Activated CD4-positive, alpha-beta T cell treated with anti-CD3 and anti-CD28 coated beads for 48 hours (primary cell): ENCODE results near the gene PIKFYVE.
"Not testable (repeated sequence)": the region's sequence is repeated elsewhere in the genome, so short reads cannot be mapped to it uniquely, and the experiment has no call there.

ENCODE experiments used
- DNase-seq: peaks from one replicate; pipeline ENCODE4 v3.0.0-alpha.2; 2020

PIKFYVE gene

GRCh38 chr2:208311321-208311720, 45.3 kb downstream of the PIKFYVE start:
- DNase-seq = no peak

- DNase-seq = no peak
Measured at GRCh38 chr2:208311954-208312353, 45.9 kb downstream of the PIKFYVE start.

- no peak for DNase-seq
Measured at GRCh38 chr2:208315081-208315788, 49.2 kb downstream of the PIKFYVE start.

- DNase-seq = no peak
Measured at GRCh38 chr2:208318127-208318526, 52.1 kb downstream of the PIKFYVE start.

- no peak for DNase-seq
Measured at GRCh38 chr2:208319391-208319790, 53.3 kb downstream of the PIKFYVE start.

GRCh38 chr2:208320686-208321085, 54.6 kb downstream of the PIKFYVE start:
- DNase-seq = no peak

- no peak for DNase-seq
Measured at GRCh38 chr2:208326016-208326415, 60.0 kb downstream of the PIKFYVE start.

GRCh38 chr2:208329485-208329884, 63.4 kb downstream of the PIKFYVE start:
- DNase-seq = no peak

- DNase-seq = no peak
Measured at GRCh38 chr2:208334230-208334629, 68.2 kb downstream of the PIKFYVE start.

- no peak for DNase-seq
Measured at GRCh38 chr2:208346756-208347155, 80.7 kb downstream of the PIKFYVE start.

- no peak for DNase-seq
Measured at GRCh38 chr2:208350610-208351009, 84.6 kb downstream of the PIKFYVE start.

- DNase-seq = no peak
Measured at GRCh38 chr2:208352644-208353567, 86.9 kb downstream of the PIKFYVE start.

- no peak for DNase-seq
Measured at GRCh38 chr2:208354964-208355381, 88.9 kb downstream of the PIKFYVE start.

GRCh38 chr2:208356420-208356819, 90.4 kb downstream of the PIKFYVE start:
- DNase-seq = not testable (repeated sequence)

GRCh38 chr2:208356846-208357574, 91.0 kb downstream of the PIKFYVE start:
- DNase-seq = no peak

- no peak for DNase-seq
Measured at GRCh38 chr2:208358758-208359631, 92.9 kb downstream of the PIKFYVE start.

GRCh38 chr2:208359632-208359986, 93.6 kb downstream of the PIKFYVE start:
- DNase-seq = no peak

- DNase-seq = no peak
Measured at GRCh38 chr2:208360259-208361076, 94.4 kb downstream of the PIKFYVE start.

GRCh38 chr2:208361077-208361441, 95.0 kb downstream of the PIKFYVE start:
- no peak for DNase-seq

- no peak for DNase-seq
Measured at GRCh38 chr2:208363485-208363884, 97.4 kb downstream of the PIKFYVE start.
